Peyer's patch (tissue), 4 donors: ENCODE results near the gene ERMARD.

ENCODE experiments used
- POLR2A ChIP-seq, 2 donors: fragments of 450-650 bp; IDR thresholded peaks; one replicate each; pipeline ENCODE4 v1.5.1; 2017; ENCODE audit warnings: antibody characterized with exemption in 2 of 2, mild to moderate bottlenecking in 2 of 2, moderate library complexity in 2 of 2
- TF ChIP-seq, protein P1 (sequence below), 6 experiments: fragments of 450-650 bp in 4 of 6; fragments of 200-600 bp in 2 of 6; sonication (generic) in 1 of 6; IDR thresholded peaks; one replicate each; pipeline ENCODE4 v1.5.1; 2017 to 2019; ENCODE audit warnings: antibody characterized with exemption in 6 of 6, mild to moderate bottlenecking in 3 of 6, moderate library complexity in 1 of 6

DNA sequence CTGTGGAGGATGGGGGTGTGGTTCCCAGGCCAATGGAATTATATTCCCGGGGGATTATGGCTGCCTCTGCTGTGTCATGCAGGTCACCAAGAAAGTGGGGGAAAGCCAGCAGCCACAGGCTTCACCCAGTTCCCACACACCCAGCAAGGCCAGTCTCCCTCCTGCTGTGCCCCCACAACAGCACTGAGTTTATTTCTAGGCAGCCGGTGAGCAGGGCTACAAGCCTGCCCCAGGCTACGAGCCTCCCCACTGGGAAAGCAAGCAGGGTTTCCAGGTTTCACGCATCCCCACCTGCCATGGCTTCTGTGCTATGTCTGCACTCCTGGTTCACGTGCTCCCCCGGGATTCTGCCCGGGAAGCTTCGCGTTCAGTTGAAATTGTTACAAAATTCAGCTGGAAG lies 72.6 kb downstream of the ERMARD start:
- TF ChIP-seq, protein P1, sequence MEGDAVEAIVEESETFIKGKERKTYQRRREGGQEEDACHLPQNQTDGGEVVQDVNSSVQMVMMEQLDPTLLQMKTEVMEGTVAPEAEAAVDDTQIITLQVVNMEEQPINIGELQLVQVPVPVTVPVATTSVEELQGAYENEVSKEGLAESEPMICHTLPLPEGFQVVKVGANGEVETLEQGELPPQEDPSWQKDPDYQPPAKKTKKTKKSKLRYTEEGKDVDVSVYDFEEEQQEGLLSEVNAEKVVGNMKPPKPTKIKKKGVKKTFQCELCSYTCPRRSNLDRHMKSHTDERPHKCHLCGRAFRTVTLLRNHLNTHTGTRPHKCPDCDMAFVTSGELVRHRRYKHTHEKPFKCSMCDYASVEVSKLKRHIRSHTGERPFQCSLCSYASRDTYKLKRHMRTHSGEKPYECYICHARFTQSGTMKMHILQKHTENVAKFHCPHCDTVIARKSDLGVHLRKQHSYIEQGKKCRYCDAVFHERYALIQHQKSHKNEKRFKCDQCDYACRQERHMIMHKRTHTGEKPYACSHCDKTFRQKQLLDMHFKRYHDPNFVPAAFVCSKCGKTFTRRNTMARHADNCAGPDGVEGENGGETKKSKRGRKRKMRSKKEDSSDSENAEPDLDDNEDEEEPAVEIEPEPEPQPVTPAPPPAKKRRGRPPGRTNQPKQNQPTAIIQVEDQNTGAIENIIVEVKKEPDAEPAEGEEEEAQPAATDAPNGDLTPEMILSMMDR (IDR thresholded peaks at IDR 0.05), result no peak
- no peak for TF ChIP-seq POLR2A (IDR thresholded peaks at IDR 0.05)
